GM12872 (cell line): ENCODE measurements around the gene ANKRD6.

Experiments
- CTCF ChIP-seq: IDR thresholded peaks from 3 replicates; pipeline ENCODE4 v1.5.1; 2011; ENCODE audit warnings: low read depth, mild to moderate bottlenecking, low read length, moderate library complexity; ENCODE audit not compliant: insufficient read depth

ANKRD6 gene

GRCh38 chr6:89580997-89581666 lies 148.2 kb downstream of the ANKRD6 start:
- TF ChIP-seq CTCF: no peak

GRCh38 chr6:89581689-89582088 lies 148.7 kb downstream of the ANKRD6 start:
- no peak for TF ChIP-seq CTCF

GRCh38 chr6:89582669-89583325 lies 149.8 kb downstream of the ANKRD6 start:
- TF ChIP-seq CTCF: no peak

GRCh38 chr6:89583559-89583958 lies 150.6 kb downstream of the ANKRD6 start:
- TF ChIP-seq CTCF: peak; percentile 10; the same call in 1 of the 3 replicates

GRCh38 chr6:89584539-89584938 lies 151.6 kb downstream of the ANKRD6 start:
- no peak for TF ChIP-seq CTCF

GRCh38 chr6:89585154-89585553 lies 152.2 kb downstream of the ANKRD6 start:
- TF ChIP-seq CTCF: no peak

- no peak for TF ChIP-seq CTCF
These were observed 156.5 kb downstream of the ANKRD6 start for GRCh38 chr6:89589297-89590025.
